WTC11 (cell line): Measurements from ENCODE around the gene ETV5. TPM values are rescaled to one million over a fixed set of nuclear protein-coding genes. Genes with fewer than 3 reads are reported as not detected.

Experiments
- ATAC-seq: fragments of 200-7000 bp; cut with Tn5 transposase; 2 replicates; pipeline ENCODE4 v1.10.0; 2021; ENCODE audit warnings: mild to moderate bottlenecking, moderate library complexity
- CTCF ChIA-PET: fragments of 300-600 bp; sonication (Branson Sonifier 250); formaldehyde crosslinking; loops from one replicate; lab custom pipeline; 2021; ENCODE audit warnings: antibody characterized with exemption; lab: Charles Lee
- POLR2A ChIA-PET: fragments of 350-600 bp; sonication (Branson Sonifier 250); formaldehyde crosslinking; loops from one replicate; lab custom pipeline; 2021; ENCODE audit warnings: antibody characterized with exemption; lab: Charles Lee
- DNase-seq: peaks from one replicate; pipeline ENCODE4 v3.0.0; 2021; ENCODE audit warnings: low spot score
- H3K27ac Mint-ChIP-seq: 2 replicates; pipeline ENCODE4 v1.8.0; 2021; ENCODE audit warnings: mixed read lengths
- H3K27me3 Mint-ChIP-seq: 2 replicates; pipeline ENCODE4 v1.8.0; 2021; ENCODE audit warnings: low read depth, mild to moderate bottlenecking, moderate library complexity, mixed read lengths
- H3K36me3 Mint-ChIP-seq: 2 replicates; pipeline ENCODE4 v1.8.0; 2021; ENCODE audit warnings: mixed read lengths
- H3K4me1 Mint-ChIP-seq: 2 replicates; pipeline ENCODE4 v1.8.0; 2022; ENCODE audit warnings: mixed read lengths
- H3K4me3 Mint-ChIP-seq: 2 replicates; pipeline ENCODE4 v1.8.0; 2021; ENCODE audit warnings: mild to moderate bottlenecking, moderate library complexity, mixed read lengths
- H3K9me3 Mint-ChIP-seq: 2 replicates; pipeline ENCODE4 v1.8.0; 2021; ENCODE audit warnings: mixed read lengths
- CBFB ChIP-seq: sonication (generic); formaldehyde crosslinking; IDR thresholded peaks from 2 replicates; pipeline ENCODE4 v1.8.1; 2022; ENCODE audit warnings: mild to moderate bottlenecking, low read depth, missing genetic modification reagents
- CREM ChIP-seq: sonication (generic); formaldehyde crosslinking; IDR thresholded peaks from 2 replicates; pipeline ENCODE4 v1.8.1; 2022; ENCODE audit warnings: mild to moderate bottlenecking, missing genetic modification reagents, moderate library complexity
- EMX1 ChIP-seq: fragments of 250-450 bp; sonication (Bioruptor Pico); IDR thresholded peaks from 2 replicates; pipeline ENCODE4 v1.8.0; 2021; ENCODE audit warnings: mild to moderate bottlenecking
- FOXK1 ChIP-seq: sonication (generic); formaldehyde crosslinking; IDR thresholded peaks from 2 replicates; pipeline ENCODE4 v1.8.0; 2022; ENCODE audit warnings: mild to moderate bottlenecking, moderate library complexity, missing genetic modification reagents
- GABPB1 ChIP-seq: sonication (generic); formaldehyde crosslinking; IDR thresholded peaks from 2 replicates; pipeline ENCODE4 v1.8.1; 2023; ENCODE audit warnings: mild to moderate bottlenecking, missing genetic modification reagents
- KAT7 ChIP-seq: sonication (generic); formaldehyde crosslinking; IDR thresholded peaks from 2 replicates; pipeline ENCODE4 v1.8.1; 2023; ENCODE audit warnings: missing genetic modification reagents, mild to moderate bottlenecking, borderline replicate concordance
- NFYB ChIP-seq: sonication (generic); formaldehyde crosslinking; conservative IDR thresholded peaks from 2 replicates; pipeline ENCODE4 v1.8.0; 2022; ENCODE audit warnings: low read depth, missing genetic modification reagents
- SOX15 ChIP-seq: fragments of 250-450 bp; sonication (Bioruptor Pico); IDR thresholded peaks from 2 replicates; pipeline ENCODE4 v1.9.0; 2021; ENCODE audit warnings: mild to moderate bottlenecking
- TCF7 ChIP-seq: sonication (generic); formaldehyde crosslinking; IDR thresholded peaks from 2 replicates; pipeline ENCODE4 v1.8.0; 2022; ENCODE audit warnings: mild to moderate bottlenecking, low read depth, missing genetic modification reagents, moderate library complexity
- ZNF317 ChIP-seq: sonication (generic); formaldehyde crosslinking; IDR thresholded peaks from 2 replicates; pipeline ENCODE4 v1.8.1; 2023; ENCODE audit warnings: low read depth, mild to moderate bottlenecking, moderate library complexity, missing genetic modification reagents, borderline replicate concordance
- ZNF423 ChIP-seq: fragments of 250-450 bp; sonication (Bioruptor Pico); IDR thresholded peaks from 2 replicates; pipeline ENCODE4 v2.1.2; 2022; ENCODE audit warnings: mild to moderate bottlenecking, moderate library complexity
- total RNA-seq: library from RNA; stranded (reverse); gene quantifications from 3 replicates; pipeline ENCODE4 v1.2.3, GENCODE V29; 2021
- TF ChIP-seq, protein P1 (sequence below): sonication (generic); formaldehyde crosslinking; IDR thresholded peaks from 2 replicates; pipeline ENCODE4 v1.8.1; 2023; ENCODE audit warnings: mild to moderate bottlenecking, missing genetic modification reagents
- TF ChIP-seq, protein P2 (sequence below): fragments of 200-600 bp; IDR thresholded peaks from 2 replicates; pipeline ENCODE4 v1.8.0; 2022; ENCODE audit warnings: antibody characterized with exemption
- TF ChIP-seq, protein P3 (sequence below): sonication (generic); formaldehyde crosslinking; IDR thresholded peaks from 2 replicates; pipeline ENCODE4 v1.8.0; 2022; ENCODE audit warnings: mild to moderate bottlenecking, missing genetic modification reagents
- TF ChIP-seq, protein P4 (sequence below): sonication (generic); formaldehyde crosslinking; conservative IDR thresholded peaks from 2 replicates; pipeline ENCODE4 v1.8.1; 2022; ENCODE audit warnings: mild to moderate bottlenecking, missing genetic modification reagents
- TF ChIP-seq, protein P5 (sequence below): sonication (generic); formaldehyde crosslinking; IDR thresholded peaks from 2 replicates; pipeline ENCODE4 v1.8.0; 2023; ENCODE audit warnings: missing genetic modification reagents, mild to moderate bottlenecking, borderline replicate concordance
- TF ChIP-seq, protein P6 (sequence below): sonication (generic); formaldehyde crosslinking; IDR thresholded peaks from 2 replicates; pipeline ENCODE4 v1.8.1; 2022; ENCODE audit warnings: mild to moderate bottlenecking, missing genetic modification reagents, moderate library complexity, borderline replicate concordance
- TF ChIP-seq, protein P7 (sequence below): sonication (generic); formaldehyde crosslinking; IDR thresholded peaks from 2 replicates; pipeline ENCODE4 v1.8.0; 2022; ENCODE audit warnings: missing genetic modification reagents
- TF ChIP-seq, protein P8 (sequence below): sonication (generic); formaldehyde crosslinking; IDR thresholded peaks from 2 replicates; pipeline ENCODE4 v1.8.0; 2023; ENCODE audit warnings: missing genetic modification reagents

The ETV5 gene
- total RNA-seq, 1 experiment from 2014 or later, result 71.3 TPM

DNA sequence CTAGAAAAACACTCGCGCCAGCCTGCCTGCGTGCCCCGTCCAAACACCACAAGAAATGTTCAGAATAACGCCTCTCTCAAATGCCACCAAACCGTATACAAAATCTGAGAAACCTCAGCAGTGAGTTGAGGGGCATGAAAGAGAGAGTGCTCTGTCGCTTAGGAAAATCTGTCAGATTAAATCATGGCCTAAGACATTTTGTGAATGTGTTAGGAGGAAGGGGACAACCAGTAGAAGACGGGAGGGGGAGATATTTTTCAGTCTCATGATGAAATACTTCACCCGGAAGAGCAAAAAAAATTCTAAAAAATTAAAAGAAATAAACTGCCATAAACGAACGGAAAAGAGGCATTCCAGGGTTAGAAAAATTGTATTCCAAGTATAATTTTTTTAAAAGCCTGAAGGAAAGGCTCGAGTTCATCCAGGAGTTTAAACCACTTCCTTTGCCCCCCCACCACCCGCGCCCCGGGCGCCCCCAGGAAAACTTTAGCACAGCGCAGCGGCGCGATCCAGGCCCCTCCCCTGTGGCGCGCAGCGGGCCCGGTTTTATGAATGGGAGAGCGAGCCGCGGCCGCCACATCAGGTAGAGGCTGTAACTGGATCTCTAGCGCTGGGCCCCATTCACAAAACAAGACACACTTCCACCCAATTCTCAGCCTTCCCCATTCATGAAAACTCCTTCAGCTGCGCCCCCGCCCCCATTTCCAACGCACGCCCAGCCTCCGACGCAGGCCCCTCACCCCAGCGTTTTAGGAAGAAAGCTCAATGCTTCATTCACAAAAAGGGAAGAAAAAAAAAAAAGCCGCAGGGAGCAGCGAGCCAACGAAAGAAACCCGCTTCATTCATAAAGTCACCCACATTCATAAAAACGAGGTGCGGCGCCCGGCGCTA lies 1.4 kb downstream of the ETV5 start (continued):
- TF ChIP-seq, protein P1, sequence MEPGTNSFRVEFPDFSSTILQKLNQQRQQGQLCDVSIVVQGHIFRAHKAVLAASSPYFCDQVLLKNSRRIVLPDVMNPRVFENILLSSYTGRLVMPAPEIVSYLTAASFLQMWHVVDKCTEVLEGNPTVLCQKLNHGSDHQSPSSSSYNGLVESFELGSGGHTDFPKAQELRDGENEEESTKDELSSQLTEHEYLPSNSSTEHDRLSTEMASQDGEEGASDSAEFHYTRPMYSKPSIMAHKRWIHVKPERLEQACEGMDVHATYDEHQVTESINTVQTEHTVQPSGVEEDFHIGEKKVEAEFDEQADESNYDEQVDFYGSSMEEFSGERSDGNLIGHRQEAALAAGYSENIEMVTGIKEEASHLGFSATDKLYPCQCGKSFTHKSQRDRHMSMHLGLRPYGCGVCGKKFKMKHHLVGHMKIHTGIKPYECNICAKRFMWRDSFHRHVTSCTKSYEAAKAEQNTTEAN (CRISPR knock-in tag), result 0 out of 2 replicates have a peak, but pooled peaks have one; percentile 4
- no peak for TF ChIP-seq TCF7 (CRISPR knock-in tag)
- TF ChIP-seq, protein P2, sequence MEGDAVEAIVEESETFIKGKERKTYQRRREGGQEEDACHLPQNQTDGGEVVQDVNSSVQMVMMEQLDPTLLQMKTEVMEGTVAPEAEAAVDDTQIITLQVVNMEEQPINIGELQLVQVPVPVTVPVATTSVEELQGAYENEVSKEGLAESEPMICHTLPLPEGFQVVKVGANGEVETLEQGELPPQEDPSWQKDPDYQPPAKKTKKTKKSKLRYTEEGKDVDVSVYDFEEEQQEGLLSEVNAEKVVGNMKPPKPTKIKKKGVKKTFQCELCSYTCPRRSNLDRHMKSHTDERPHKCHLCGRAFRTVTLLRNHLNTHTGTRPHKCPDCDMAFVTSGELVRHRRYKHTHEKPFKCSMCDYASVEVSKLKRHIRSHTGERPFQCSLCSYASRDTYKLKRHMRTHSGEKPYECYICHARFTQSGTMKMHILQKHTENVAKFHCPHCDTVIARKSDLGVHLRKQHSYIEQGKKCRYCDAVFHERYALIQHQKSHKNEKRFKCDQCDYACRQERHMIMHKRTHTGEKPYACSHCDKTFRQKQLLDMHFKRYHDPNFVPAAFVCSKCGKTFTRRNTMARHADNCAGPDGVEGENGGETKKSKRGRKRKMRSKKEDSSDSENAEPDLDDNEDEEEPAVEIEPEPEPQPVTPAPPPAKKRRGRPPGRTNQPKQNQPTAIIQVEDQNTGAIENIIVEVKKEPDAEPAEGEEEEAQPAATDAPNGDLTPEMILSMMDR, result no peak
- peak; percentile 86 for TF ChIP-seq ZNF423 (CRISPR knock-in tag)
- 0 out of 2 replicates have a peak, but pooled peaks have one; percentile 22 for TF ChIP-seq FOXK1 (CRISPR knock-in tag)
- TF ChIP-seq, protein P3, sequence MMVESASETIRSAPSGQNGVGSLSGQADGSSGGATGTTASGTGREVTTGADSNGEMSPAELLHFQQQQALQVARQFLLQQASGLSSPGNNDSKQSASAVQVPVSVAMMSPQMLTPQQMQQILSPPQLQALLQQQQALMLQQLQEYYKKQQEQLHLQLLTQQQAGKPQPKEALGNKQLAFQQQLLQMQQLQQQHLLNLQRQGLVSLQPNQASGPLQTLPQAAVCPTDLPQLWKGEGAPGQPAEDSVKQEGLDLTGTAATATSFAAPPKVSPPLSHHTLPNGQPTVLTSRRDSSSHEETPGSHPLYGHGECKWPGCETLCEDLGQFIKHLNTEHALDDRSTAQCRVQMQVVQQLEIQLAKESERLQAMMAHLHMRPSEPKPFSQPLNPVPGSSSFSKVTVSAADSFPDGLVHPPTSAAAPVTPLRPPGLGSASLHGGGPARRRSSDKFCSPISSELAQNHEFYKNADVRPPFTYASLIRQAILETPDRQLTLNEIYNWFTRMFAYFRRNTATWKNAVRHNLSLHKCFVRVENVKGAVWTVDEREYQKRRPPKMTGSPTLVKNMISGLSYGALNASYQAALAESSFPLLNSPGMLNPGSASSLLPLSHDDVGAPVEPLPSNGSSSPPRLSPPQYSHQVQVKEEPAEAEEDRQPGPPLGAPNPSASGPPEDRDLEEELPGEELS (CRISPR knock-in tag), result no peak
- TF ChIP-seq, protein P4, sequence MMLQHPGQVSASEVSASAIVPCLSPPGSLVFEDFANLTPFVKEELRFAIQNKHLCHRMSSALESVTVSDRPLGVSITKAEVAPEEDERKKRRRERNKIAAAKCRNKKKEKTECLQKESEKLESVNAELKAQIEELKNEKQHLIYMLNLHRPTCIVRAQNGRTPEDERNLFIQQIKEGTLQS (CRISPR knock-in tag), result no peak
- TF ChIP-seq, all 79 proteins: peak for 6

DNA sequence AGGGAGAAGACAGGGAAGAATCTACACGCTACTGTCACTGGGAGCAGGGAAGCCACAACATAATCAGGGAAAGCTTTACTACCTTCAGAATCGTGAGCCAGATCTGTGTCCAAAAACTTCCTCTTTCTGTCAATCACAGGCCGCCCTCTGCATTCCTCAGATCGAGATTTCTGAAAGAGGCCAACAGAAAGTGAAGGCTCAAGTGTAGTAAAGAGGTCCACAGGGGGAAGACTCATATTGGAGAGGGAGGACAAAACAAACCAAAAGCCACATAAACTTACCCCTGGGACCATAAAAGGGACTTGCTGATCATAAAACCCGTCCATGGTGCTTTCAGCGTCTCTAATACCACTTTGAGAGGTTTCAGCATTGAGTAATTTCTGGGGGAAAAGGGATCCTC lies 3.3 kb downstream of the ETV5 start:
- Mint-ChIP-seq H3K4me1 (peaks cover 52% of the 10 kb centered on the region), H3K9me3 (no peaks in the 10 kb centered on the region), H3K36me3 (peaks cover 23% of the 10 kb centered on the region), H3K27me3 (peaks cover 25% of the 10 kb centered on the region), H3K4me3 (peak overlapping the region; percentile 37), H3K27ac (peak overlapping the region; percentile 87)
- no peak for ATAC-seq
- ChIA-PET POLR2A (no interaction called here), CTCF (no interaction called here)
- no peak for DNase-seq
- TF ChIP-seq, protein P5, sequence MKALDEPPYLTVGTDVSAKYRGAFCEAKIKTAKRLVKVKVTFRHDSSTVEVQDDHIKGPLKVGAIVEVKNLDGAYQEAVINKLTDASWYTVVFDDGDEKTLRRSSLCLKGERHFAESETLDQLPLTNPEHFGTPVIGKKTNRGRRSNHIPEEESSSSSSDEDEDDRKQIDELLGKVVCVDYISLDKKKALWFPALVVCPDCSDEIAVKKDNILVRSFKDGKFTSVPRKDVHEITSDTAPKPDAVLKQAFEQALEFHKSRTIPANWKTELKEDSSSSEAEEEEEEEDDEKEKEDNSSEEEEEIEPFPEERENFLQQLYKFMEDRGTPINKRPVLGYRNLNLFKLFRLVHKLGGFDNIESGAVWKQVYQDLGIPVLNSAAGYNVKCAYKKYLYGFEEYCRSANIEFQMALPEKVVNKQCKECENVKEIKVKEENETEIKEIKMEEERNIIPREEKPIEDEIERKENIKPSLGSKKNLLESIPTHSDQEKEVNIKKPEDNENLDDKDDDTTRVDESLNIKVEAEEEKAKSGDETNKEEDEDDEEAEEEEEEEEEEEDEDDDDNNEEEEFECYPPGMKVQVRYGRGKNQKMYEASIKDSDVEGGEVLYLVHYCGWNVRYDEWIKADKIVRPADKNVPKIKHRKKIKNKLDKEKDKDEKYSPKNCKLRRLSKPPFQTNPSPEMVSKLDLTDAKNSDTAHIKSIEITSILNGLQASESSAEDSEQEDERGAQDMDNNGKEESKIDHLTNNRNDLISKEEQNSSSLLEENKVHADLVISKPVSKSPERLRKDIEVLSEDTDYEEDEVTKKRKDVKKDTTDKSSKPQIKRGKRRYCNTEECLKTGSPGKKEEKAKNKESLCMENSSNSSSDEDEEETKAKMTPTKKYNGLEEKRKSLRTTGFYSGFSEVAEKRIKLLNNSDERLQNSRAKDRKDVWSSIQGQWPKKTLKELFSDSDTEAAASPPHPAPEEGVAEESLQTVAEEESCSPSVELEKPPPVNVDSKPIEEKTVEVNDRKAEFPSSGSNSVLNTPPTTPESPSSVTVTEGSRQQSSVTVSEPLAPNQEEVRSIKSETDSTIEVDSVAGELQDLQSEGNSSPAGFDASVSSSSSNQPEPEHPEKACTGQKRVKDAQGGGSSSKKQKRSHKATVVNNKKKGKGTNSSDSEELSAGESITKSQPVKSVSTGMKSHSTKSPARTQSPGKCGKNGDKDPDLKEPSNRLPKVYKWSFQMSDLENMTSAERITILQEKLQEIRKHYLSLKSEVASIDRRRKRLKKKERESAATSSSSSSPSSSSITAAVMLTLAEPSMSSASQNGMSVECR (CRISPR knock-in tag), result no peak
- TF ChIP-seq CBFB (CRISPR knock-in tag) (no peak), FOXK1 (CRISPR knock-in tag) (no peak), NFYB (CRISPR knock-in tag) (no peak), ZNF317 (CRISPR knock-in tag) (no peak), SOX15 (no peak), KAT7 (CRISPR knock-in tag) (no peak), GABPB1 (no peak), CREM (CRISPR knock-in tag) (no peak), EMX1 (CRISPR knock-in tag) (no peak)
- TF ChIP-seq, protein P6, sequence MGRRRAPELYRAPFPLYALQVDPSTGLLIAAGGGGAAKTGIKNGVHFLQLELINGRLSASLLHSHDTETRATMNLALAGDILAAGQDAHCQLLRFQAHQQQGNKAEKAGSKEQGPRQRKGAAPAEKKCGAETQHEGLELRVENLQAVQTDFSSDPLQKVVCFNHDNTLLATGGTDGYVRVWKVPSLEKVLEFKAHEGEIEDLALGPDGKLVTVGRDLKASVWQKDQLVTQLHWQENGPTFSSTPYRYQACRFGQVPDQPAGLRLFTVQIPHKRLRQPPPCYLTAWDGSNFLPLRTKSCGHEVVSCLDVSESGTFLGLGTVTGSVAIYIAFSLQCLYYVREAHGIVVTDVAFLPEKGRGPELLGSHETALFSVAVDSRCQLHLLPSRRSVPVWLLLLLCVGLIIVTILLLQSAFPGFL (CRISPR knock-in tag), result no peak
- TF ChIP-seq, protein P7, sequence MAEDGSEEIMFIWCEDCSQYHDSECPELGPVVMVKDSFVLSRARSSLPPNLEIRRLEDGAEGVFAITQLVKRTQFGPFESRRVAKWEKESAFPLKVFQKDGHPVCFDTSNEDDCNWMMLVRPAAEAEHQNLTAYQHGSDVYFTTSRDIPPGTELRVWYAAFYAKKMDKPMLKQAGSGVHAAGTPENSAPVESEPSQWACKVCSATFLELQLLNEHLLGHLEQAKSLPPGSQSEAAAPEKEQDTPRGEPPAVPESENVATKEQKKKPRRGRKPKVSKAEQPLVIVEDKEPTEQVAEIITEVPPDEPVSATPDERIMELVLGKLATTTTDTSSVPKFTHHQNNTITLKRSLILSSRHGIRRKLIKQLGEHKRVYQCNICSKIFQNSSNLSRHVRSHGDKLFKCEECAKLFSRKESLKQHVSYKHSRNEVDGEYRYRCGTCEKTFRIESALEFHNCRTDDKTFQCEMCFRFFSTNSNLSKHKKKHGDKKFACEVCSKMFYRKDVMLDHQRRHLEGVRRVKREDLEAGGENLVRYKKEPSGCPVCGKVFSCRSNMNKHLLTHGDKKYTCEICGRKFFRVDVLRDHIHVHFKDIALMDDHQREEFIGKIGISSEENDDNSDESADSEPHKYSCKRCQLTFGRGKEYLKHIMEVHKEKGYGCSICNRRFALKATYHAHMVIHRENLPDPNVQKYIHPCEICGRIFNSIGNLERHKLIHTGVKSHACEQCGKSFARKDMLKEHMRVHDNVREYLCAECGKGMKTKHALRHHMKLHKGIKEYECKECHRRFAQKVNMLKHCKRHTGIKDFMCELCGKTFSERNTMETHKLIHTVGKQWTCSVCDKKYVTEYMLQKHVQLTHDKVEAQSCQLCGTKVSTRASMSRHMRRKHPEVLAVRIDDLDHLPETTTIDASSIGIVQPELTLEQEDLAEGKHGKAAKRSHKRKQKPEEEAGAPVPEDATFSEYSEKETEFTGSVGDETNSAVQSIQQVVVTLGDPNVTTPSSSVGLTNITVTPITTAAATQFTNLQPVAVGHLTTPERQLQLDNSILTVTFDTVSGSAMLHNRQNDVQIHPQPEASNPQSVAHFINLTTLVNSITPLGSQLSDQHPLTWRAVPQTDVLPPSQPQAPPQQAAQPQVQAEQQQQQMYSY (CRISPR knock-in tag), result no peak
- TF ChIP-seq, protein P8, sequence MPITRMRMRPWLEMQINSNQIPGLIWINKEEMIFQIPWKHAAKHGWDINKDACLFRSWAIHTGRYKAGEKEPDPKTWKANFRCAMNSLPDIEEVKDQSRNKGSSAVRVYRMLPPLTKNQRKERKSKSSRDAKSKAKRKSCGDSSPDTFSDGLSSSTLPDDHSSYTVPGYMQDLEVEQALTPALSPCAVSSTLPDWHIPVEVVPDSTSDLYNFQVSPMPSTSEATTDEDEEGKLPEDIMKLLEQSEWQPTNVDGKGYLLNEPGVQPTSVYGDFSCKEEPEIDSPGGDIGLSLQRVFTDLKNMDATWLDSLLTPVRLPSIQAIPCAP (CRISPR knock-in tag), result no peak
